Measurements from ENCODE around the gene TAPBPL.

Gene TAPBPL

GRCh38 chr12:6437586-6437985, 14.3 kb upstream of the TAPBPL start:
- DNase-seq = no peak

GRCh38 chr12:6438345-6438744, 13.5 kb upstream of the TAPBPL start:
- DNase-seq = no peak

GRCh38 chr12:6440391-6440790, 11.5 kb upstream of the TAPBPL start:
- no peak for DNase-seq

DNA sequence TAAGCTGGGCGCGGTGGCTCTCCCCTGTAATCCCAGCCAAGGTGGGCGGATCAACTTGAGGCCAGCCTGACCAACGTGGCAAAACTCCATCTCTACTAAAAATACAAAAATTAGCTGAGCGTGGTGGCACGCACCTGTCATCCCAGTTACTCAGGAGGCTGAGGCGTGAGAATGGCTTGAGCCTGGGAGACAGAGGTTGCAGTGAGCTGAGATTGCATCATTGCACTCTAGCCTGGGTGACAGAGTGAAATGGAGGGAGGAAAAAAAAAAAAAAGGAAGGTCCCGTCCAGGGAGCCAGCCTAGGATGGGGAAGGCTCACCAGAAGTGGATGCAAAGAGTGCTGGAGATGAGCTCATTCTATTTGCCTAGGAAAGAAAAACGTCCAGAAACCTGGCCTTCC, 9.0 kb upstream of the TAPBPL start:
- no peak for DNase-seq

DNA sequence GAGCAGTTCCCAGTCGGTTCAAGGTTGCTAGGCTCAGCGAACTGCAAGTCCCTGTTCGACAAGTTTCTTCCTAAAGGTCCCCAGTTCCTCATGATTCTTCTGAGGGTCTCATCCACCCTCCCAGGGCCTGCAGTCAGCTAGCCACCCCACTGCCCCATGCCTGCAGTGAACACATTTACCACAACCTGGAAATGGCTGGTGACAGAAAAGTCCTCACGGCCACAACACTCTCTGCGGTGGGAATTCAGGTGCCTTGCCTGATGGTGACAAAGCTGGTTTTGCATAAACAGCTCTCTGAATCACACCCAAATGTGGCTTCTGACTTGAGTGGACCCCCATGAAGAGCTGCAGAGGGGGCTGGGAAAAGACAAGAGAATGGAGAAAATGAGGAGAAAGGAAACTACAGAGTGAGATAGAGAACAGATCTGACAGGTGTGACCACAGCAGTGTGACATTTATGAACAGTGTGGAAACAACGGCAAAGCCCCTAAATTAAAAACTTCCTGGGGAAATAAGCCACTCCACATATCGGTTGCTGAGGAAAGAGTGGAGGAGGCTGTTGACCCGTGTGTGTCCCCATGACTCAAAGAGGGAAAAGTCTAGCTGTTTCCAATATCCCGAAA, 8.4 kb upstream of the TAPBPL start:
- no peak for DNase-seq

GRCh38 chr12:6444031-6444430, 7.8 kb upstream of the TAPBPL start:
- DNase-seq = no peak

DNA sequence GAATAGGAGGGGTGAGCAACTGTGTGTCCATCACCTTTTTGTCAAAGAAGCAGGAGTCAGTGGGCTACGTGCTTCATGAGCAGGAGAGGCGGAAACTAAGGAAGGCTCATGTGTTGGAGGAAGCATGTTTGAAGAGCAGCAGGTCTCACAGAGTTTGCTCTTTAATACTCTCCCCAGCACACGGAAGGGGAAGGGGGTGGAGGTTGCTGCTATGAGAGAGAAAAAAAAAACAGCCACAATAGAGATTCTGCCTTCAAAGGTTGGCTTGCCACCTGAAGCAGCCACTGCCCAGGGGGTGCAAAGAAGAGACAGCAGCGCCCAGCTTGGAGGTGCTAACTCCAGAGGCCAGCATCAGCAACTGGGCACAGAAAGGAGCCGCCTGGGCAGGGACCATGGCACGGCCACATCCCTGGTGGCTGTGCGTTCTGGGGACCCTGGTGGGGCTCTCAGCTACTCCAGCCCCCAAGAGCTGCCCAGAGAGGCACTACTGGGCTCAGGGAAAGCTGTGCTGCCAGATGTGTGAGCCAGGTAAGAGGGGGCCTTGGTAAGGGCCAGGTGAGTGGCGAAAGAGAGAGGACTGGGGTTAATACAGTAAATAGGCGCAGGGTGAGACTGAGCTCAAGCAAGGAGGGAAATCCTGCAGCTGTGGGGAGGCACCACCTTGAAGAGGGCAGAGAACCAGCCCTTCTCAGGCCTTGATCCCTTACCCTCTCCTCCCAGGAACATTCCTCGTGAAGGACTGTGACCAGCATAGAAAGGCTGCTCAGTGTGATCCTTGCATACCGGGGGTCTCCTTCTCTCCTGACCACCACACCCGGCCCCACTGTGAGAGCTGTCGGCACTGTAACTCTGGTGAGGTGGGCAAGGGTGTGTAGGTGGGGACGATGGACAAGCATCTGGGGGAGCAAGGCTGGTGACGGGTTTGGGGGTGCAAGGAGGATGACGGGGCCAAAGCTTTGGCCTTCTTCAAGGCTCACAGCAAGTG, 6.8 kb upstream of the TAPBPL start, which contains the start of gene CD27:
Gene CD27, plus strand, starts transcription at position 252 of the 985 bp plus-strand sequence. Its CDS starts 141 bp downstream, at position 393.
- DNase-seq = no peak

DNA sequence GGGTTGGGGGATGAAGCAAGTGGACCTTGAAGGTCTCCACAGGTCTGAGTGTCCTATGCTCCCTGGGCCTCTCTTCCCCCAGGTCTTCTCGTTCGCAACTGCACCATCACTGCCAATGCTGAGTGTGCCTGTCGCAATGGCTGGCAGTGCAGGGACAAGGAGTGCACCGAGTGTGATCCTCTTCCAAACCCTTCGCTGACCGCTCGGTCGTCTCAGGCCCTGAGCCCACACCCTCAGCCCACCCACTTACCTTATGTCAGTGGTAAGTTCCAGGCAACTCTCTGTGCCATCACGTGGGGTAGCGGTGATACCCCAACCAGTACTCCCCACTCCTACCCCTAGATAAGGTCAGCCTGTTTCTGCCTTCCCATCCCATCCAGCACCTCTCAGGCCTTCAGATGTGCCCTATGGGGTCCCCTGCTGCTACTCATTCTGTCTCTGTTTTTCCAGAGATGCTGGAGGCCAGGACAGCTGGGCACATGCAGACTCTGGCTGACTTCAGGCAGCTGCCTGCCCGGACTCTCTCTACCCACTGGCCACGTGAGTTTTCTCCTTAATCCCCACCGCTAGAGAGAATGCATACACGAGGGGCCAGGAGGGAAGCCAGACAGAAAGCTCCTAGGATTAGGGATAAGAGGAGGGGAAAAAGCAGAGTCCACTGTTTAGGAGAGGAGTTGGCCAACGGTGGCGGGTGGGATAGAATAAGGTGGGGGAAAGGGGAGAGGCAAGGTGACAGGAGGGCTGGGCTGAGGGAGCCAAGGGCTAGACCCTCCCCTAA, 1.6 kb upstream of the TAPBPL start:
- no peak for DNase-seq

GRCh38 chr12:6450869-6451347, 934 bp upstream of the TAPBPL start:
- DNase-seq = no peak

DNA sequence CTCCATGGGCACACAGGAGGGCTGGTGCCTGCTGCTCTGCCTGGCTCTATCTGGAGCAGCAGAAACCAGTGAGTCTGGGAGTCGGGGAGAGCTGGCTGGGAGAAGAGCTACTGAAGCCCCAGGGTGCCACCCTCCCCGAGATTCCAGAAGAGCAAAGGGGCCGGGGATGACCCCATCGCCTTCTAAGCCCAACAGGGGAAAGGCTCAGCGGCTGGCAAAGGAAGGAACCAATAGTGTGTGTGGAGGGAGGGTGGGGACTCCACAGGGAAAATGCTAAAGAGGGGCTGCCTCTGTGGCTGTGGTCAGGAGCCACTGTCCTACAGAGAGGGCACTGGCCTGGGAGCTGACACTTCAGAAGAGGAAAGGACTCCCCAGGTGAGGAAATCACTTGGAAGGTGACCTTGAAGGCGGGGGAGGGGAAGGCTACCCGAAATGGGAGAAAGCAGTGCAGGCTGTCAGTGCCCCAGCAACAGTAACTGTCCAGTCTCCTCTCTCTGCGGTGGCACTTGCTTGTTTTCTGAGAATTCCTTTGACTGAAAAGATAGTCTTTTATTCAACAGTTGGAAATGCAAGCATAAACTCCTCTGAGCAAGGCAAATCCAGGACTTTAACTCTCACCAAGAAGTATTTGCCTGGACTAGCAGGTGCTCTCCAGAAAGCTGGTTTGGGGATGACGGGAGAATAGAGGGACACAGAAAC, 552 bp downstream of the TAPBPL start:
- no peak for DNase-seq

- DNase-seq = no peak
These were observed 1.2 kb downstream of the TAPBPL start for GRCh38 chr12:6452944-6453630.

GRCh38 chr12:6457220-6457945, 5.5 kb downstream of the TAPBPL start:
- DNase-seq = no peak

DNA sequence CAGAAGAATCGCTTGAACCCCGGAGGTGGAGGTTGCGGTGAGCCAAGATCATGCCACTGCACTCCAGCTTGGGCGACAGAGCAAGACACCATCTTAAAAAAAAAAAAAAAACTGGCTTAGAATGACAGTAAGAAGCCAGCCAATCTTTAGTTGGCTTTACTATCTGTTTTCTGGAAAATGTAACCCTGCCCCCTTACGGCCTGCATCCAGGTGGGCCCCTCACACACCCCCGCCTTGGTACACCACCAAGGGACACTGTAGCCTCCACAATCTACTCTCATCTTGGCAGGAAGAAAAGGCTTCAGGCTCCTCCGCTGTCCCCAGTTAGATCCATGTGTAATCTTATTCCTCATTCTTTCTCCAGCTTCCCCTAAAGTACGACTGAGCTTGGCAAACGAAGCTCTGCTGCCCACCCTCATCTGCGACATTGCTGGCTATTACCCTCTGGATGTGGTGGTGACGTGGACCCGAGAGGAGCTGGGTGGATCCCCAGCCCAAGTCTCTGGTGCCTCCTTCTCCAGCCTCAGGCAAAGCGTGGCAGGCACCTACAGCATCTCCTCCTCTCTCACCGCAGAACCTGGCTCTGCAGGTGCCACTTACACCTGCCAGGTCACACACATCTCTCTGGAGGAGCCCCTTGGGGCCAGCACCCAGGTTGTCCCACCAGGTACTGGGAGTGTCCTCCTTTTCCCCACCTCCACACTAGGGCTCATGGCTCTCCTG, 6.6 kb downstream of the TAPBPL start:
- no peak for DNase-seq

GRCh38 chr12:6459004-6459337, 7.1 kb downstream of the TAPBPL start:
- DNase-seq = no peak

GRCh38 chr12:6460751-6461371, 9.0 kb downstream of the TAPBPL start:
- peak in 1 of 2 experiments; percentile 41 for DNase-seq

DNA sequence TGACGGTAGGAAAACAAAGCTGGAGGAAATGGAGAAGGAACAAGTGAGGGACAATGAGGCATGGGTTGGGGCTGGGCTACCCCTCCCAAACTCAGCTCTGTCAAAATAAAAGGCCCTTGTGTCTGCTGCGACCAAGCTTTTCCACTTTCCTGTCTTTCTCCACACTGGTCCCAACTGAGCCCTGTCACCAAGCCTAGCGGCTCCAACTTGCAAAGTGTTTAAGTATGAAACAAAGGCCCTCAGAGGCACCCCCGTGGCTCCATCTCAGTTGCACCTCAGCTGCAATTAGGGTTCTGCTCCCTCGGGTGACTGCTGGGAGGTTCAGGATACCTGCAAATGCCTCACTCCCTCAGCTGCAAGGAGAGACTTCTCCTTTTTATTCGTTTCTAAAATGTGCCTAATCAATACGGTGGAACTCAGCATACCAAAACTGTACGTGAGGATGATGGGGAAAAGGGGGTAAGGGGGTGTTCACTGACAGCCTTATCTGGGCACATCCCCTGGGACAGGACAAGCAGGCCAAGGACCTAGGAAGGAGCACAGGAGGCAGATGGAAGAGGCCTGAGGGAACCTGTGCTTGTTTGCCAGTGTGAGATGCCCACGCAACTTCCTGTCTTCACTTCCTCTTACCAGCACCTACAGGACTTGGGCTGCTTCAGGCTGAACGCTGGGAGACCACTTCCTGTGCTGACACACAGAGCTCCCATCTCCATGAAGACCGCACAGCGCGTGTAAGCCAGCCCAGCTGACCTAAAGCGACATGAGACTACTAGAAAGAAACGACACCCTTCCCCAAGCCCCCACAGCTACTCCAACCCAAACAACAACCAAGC, 9.8 kb downstream of the TAPBPL start:
- peak; percentile 57 to 63 for DNase-seq

- peak in 1 of 2 experiments; percentile 33 for DNase-seq
These were observed 10.6 kb downstream of the TAPBPL start for GRCh38 chr12:6462234-6462995.

DNA sequence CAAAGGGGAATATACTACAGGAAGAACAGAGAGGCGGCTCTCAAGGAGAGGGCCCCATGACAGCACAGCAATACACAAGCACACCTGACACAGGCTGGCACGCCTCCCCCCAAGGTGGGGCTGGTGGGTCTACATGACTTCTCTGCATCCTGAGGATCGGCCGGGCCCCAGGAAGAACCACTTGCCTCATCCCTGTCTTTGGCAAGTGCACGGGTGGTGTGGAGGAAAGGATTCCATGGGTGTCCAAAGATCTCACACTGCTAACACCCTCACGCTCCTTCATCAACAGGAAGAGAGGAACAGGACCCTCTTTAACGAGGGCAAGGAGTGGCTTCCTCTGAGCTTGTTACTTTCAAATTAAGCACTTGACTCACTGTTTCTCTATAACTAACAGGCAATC, 11.4 kb downstream of the TAPBPL start:
- DNase-seq = no peak
